ENCODE data around the gene SHOC2.

Gene SHOC2

GRCh38 chr10:110973400-110973799, 54.0 kb downstream of the SHOC2 start:
- no peak for DNase-seq
- no peaks in the 10 kb centered on the region for H3K27me3 Mint-ChIP-seq
- peaks cover 54% of the 10 kb centered on the region for H3K4me1 Mint-ChIP-seq (ENCODE audit: low read depth)
- no peaks in the 10 kb centered on the region for H3K9me3 Mint-ChIP-seq
- H3K27ac Mint-ChIP-seq: no peak overlapping the region
- H3K4me3 Mint-ChIP-seq: no peak overlapping the region
- peaks cover 22% of the 10 kb centered on the region for H3K36me3 Mint-ChIP-seq (ENCODE audit: low read depth)

- no peak overlapping the region for H3K27ac Mint-ChIP-seq
- peaks cover 39% of the 10 kb centered on the region for H3K36me3 Mint-ChIP-seq (ENCODE audit: low read depth)
- peaks cover 4% of the 10 kb centered on the region for H3K9me3 Mint-ChIP-seq
- no peaks in the 10 kb centered on the region for H3K27me3 Mint-ChIP-seq
- H3K4me1 Mint-ChIP-seq (ENCODE audit: low read depth): peaks cover 57% of the 10 kb centered on the region
- H3K4me3 Mint-ChIP-seq: no peak overlapping the region
- no peak for DNase-seq
These were observed 57.2 kb downstream of the SHOC2 start for GRCh38 chr10:110976577-110976976.

GRCh38 chr10:110977662-110978061, 58.3 kb downstream of the SHOC2 start:
- Mint-ChIP-seq H3K36me3 (ENCODE audit: low read depth) (peaks cover 39% of the 10 kb centered on the region), H3K9me3 (peaks cover 4% of the 10 kb centered on the region), H3K4me3 (no peak overlapping the region), H3K4me1 (ENCODE audit: low read depth) (peaks cover 51% of the 10 kb centered on the region), H3K27me3 (no peaks in the 10 kb centered on the region), H3K27ac (no peak overlapping the region)
- no peak for DNase-seq

GRCh38 chr10:110978204-110978603, 58.8 kb downstream of the SHOC2 start:
- Mint-ChIP-seq H3K9me3 (peaks cover 4% of the 10 kb centered on the region), H3K4me1 (ENCODE audit: low read depth) (peaks cover 49% of the 10 kb centered on the region), H3K36me3 (ENCODE audit: low read depth) (peaks cover 41% of the 10 kb centered on the region), H3K4me3 (no peak overlapping the region), H3K27me3 (no peaks in the 10 kb centered on the region), H3K27ac (no peak overlapping the region)
- DNase-seq: no peak

GRCh38 chr10:110979611-110980010, 60.2 kb downstream of the SHOC2 start:
- DNase-seq: no peak
- no peak overlapping the region for H3K4me3 Mint-ChIP-seq
- peaks cover 51% of the 10 kb centered on the region for H3K4me1 Mint-ChIP-seq (ENCODE audit: low read depth)
- H3K27me3 Mint-ChIP-seq: no peaks in the 10 kb centered on the region
- peaks cover 4% of the 10 kb centered on the region for H3K9me3 Mint-ChIP-seq
- peaks cover 48% of the 10 kb centered on the region for H3K36me3 Mint-ChIP-seq (ENCODE audit: low read depth)
- H3K27ac Mint-ChIP-seq: no peak overlapping the region

GRCh38 chr10:110980807-110981206, 61.4 kb downstream of the SHOC2 start:
- H3K4me3 Mint-ChIP-seq: no peak overlapping the region
- no peaks in the 10 kb centered on the region for H3K27me3 Mint-ChIP-seq
- no peak for DNase-seq
- H3K4me1 Mint-ChIP-seq (ENCODE audit: low read depth): peaks cover 54% of the 10 kb centered on the region
- peaks cover 46% of the 10 kb centered on the region for H3K36me3 Mint-ChIP-seq (ENCODE audit: low read depth)
- peaks cover 4% of the 10 kb centered on the region for H3K9me3 Mint-ChIP-seq
- H3K27ac Mint-ChIP-seq: peak overlapping the region; percentile 71

GRCh38 chr10:110983466-110983865, 64.1 kb downstream of the SHOC2 start:
- DNase-seq: no peak
- H3K4me1 Mint-ChIP-seq (ENCODE audit: low read depth): peaks cover 49% of the 10 kb centered on the region
- H3K27ac Mint-ChIP-seq: no peak overlapping the region
- H3K36me3 Mint-ChIP-seq (ENCODE audit: low read depth): peaks cover 43% of the 10 kb centered on the region
- H3K4me3 Mint-ChIP-seq: no peak overlapping the region
- no peaks in the 10 kb centered on the region for H3K27me3 Mint-ChIP-seq
- peaks cover 4% of the 10 kb centered on the region for H3K9me3 Mint-ChIP-seq

GRCh38 chr10:110985497-110986275, 66.3 kb downstream of the SHOC2 start:
- Mint-ChIP-seq H3K4me3 (no peak overlapping the region), H3K27ac (no peak overlapping the region), H3K9me3 (peaks cover 2% of the 10 kb centered on the region), H3K4me1 (ENCODE audit: low read depth) (peaks cover 39% of the 10 kb centered on the region), H3K27me3 (no peaks in the 10 kb centered on the region), H3K36me3 (ENCODE audit: low read depth) (peaks cover 50% of the 10 kb centered on the region)
- no peak for DNase-seq

GRCh38 chr10:110989016-110989415, 69.6 kb downstream of the SHOC2 start:
- Mint-ChIP-seq H3K4me3 (no peak overlapping the region), H3K36me3 (ENCODE audit: low read depth) (peaks cover 45% of the 10 kb centered on the region), H3K9me3 (no peaks in the 10 kb centered on the region), H3K4me1 (ENCODE audit: low read depth) (peaks cover 49% of the 10 kb centered on the region), H3K27me3 (no peaks in the 10 kb centered on the region), H3K27ac (no peak overlapping the region)
- DNase-seq: no peak

GRCh38 chr10:110992006-110992800, 72.8 kb downstream of the SHOC2 start:
- Mint-ChIP-seq H3K4me3 (peak overlapping the region; percentile 53), H3K4me1 (ENCODE audit: low read depth) (peaks cover 43% of the 10 kb centered on the region), H3K27me3 (no peaks in the 10 kb centered on the region), H3K9me3 (no peaks in the 10 kb centered on the region), H3K27ac (peak overlapping the region; percentile 23), H3K36me3 (ENCODE audit: low read depth) (peaks cover 41% of the 10 kb centered on the region)
- no peak for DNase-seq

- Mint-ChIP-seq H3K36me3 (ENCODE audit: low read depth) (peaks cover 39% of the 10 kb centered on the region), H3K27ac (peak overlapping the region; percentile 23), H3K4me3 (peak overlapping the region; percentile 53), H3K4me1 (ENCODE audit: low read depth) (peaks cover 43% of the 10 kb centered on the region), H3K27me3 (no peaks in the 10 kb centered on the region), H3K9me3 (no peaks in the 10 kb centered on the region)
- DNase-seq: no peak
These were observed 73.8 kb downstream of the SHOC2 start for GRCh38 chr10:110993024-110993693.

GRCh38 chr10:110994406-110995086, 75.1 kb downstream of the SHOC2 start:
- Mint-ChIP-seq H3K9me3 (no peaks in the 10 kb centered on the region), H3K27me3 (no peaks in the 10 kb centered on the region), H3K4me1 (ENCODE audit: low read depth) (peaks cover 39% of the 10 kb centered on the region), H3K4me3 (no peak overlapping the region), H3K36me3 (ENCODE audit: low read depth) (peaks cover 31% of the 10 kb centered on the region), H3K27ac (no peak overlapping the region)
- DNase-seq: no peak

GRCh38 chr10:110995301-110995700, 75.9 kb downstream of the SHOC2 start:
- no peak for DNase-seq
- Mint-ChIP-seq H3K27ac (no peak overlapping the region), H3K36me3 (ENCODE audit: low read depth) (peaks cover 30% of the 10 kb centered on the region), H3K4me3 (no peak overlapping the region), H3K4me1 (ENCODE audit: low read depth) (peaks cover 37% of the 10 kb centered on the region), H3K27me3 (no peaks in the 10 kb centered on the region), H3K9me3 (no peaks in the 10 kb centered on the region)

GRCh38 chr10:110996256-110996655, 76.9 kb downstream of the SHOC2 start:
- DNase-seq: no peak
- H3K27me3 Mint-ChIP-seq: no peaks in the 10 kb centered on the region
- H3K27ac Mint-ChIP-seq: no peak overlapping the region
- no peaks in the 10 kb centered on the region for H3K9me3 Mint-ChIP-seq
- H3K36me3 Mint-ChIP-seq (ENCODE audit: low read depth): peaks cover 31% of the 10 kb centered on the region
- no peak overlapping the region for H3K4me3 Mint-ChIP-seq
- H3K4me1 Mint-ChIP-seq (ENCODE audit: low read depth): peaks cover 31% of the 10 kb centered on the region
